ENCODE data around the gene FGA.

The FGA gene

GRCh38 chr4:154590329-154591006 is at the start of gene FGA:
TSS of gene FGA (minus strand) at chr4:154590742. CDS start at chr4:154590687, 55 bp downstream.
- DNase-seq (ENCODE audit: low read depth in 3 of 3, low spot score in 1 of 3) = no peak

- DNase-seq (ENCODE audit: low read depth in 3 of 3, low spot score in 1 of 3) = no peak
These were observed 43.5 kb upstream of the FGA start for GRCh38 chr4:154634058-154634457.

GRCh38 chr4:154631828-154632227 is 41.3 kb upstream of the FGA start:
- no peak for DNase-seq (ENCODE audit: low read depth in 3 of 3, low spot score in 1 of 3)

- no peak for DNase-seq (ENCODE audit: low read depth in 3 of 3, low spot score in 1 of 3)
These were observed 39.8 kb upstream of the FGA start for GRCh38 chr4:154630324-154630723.

- peak in 2 of 3 donors; percentile 4 to 31 for DNase-seq (ENCODE audit: low read depth in 3 of 3, low spot score in 1 of 3)
These were observed 36.4 kb upstream of the FGA start for GRCh38 chr4:154626793-154627484.

- DNase-seq (ENCODE audit: low read depth in 3 of 3, low spot score in 1 of 3) = no peak
These were observed 35.4 kb upstream of the FGA start for GRCh38 chr4:154625971-154626370.

- DNase-seq (ENCODE audit: low read depth in 3 of 3, low spot score in 1 of 3) = no peak
These were observed 33.5 kb upstream of the FGA start for GRCh38 chr4:154623995-154624394.

- DNase-seq (ENCODE audit: low read depth in 3 of 3, low spot score in 1 of 3) = no peak
These were observed 32.9 kb upstream of the FGA start for GRCh38 chr4:154623436-154623835.

GRCh38 chr4:154622598-154622997 is 32.1 kb upstream of the FGA start:
- no peak for DNase-seq (ENCODE audit: low read depth in 3 of 3, low spot score in 1 of 3)

- DNase-seq (ENCODE audit: low read depth in 3 of 3, low spot score in 1 of 3) = no peak
These were observed 29.6 kb upstream of the FGA start for GRCh38 chr4:154620111-154620510.

GRCh38 chr4:154618708-154619315 is 28.3 kb upstream of the FGA start:
- peak in 1 of 3 donors; percentile 14 for DNase-seq (ENCODE audit: low read depth in 3 of 3, low spot score in 1 of 3)

- no peak for DNase-seq (ENCODE audit: low read depth in 3 of 3, low spot score in 1 of 3)
These were observed 27.3 kb upstream of the FGA start for GRCh38 chr4:154617820-154618317.

- no peak for DNase-seq (ENCODE audit: low read depth in 3 of 3, low spot score in 1 of 3)
These were observed 26.2 kb upstream of the FGA start for GRCh38 chr4:154616731-154617130.

- DNase-seq (ENCODE audit: low read depth in 3 of 3, low spot score in 1 of 3) = no peak
These were observed 25.7 kb upstream of the FGA start for GRCh38 chr4:154616287-154616686.

- DNase-seq (ENCODE audit: low read depth in 3 of 3, low spot score in 1 of 3) = no peak
These were observed 24.7 kb upstream of the FGA start for GRCh38 chr4:154615211-154615610.

GRCh38 chr4:154614306-154614705 is 23.8 kb upstream of the FGA start:
- no peak for DNase-seq (ENCODE audit: low read depth in 3 of 3, low spot score in 1 of 3)

GRCh38 chr4:154612472-154613414 is 22.2 kb upstream of the FGA start, which contains the start of gene FGG:
TSS of gene FGG (minus strand) at chr4:154612656. CDS start at chr4:154612609, 47 bp downstream.
- DNase-seq (ENCODE audit: low read depth in 3 of 3, low spot score in 1 of 3) = no peak

- DNase-seq (ENCODE audit: low read depth in 3 of 3, low spot score in 1 of 3) = no peak
These were observed 21.3 kb upstream of the FGA start for GRCh38 chr4:154611833-154612232.

- DNase-seq (ENCODE audit: low read depth in 3 of 3, low spot score in 1 of 3) = no peak
These were observed 20.0 kb upstream of the FGA start for GRCh38 chr4:154610582-154610981.

- no peak for DNase-seq (ENCODE audit: low read depth in 3 of 3, low spot score in 1 of 3)
These were observed 19.0 kb upstream of the FGA start for GRCh38 chr4:154609532-154609931.

Data from stimulated activated CD4-positive, alpha-beta T cell treated with anti-CD3 and anti-CD28 coated beads, TNF-alpha, amount 100 ng/mL, for 1 hour (primary cell).